Fibroblast of gingiva (primary cell): ENCODE measurements around the gene BORCS5.

Experiments
- DNase-seq: peaks from one replicate; pipeline ENCODE4 v3.0.0-alpha.2; 2011; ENCODE audit warnings: low read depth

Gene BORCS5

GRCh38 chr12:12353276-12353675 lies 3.6 kb upstream of the BORCS5 start:
- no peak for DNase-seq

GRCh38 chr12:12353807-12354206 lies 3.1 kb upstream of the BORCS5 start:
- no peak for DNase-seq

DNA sequence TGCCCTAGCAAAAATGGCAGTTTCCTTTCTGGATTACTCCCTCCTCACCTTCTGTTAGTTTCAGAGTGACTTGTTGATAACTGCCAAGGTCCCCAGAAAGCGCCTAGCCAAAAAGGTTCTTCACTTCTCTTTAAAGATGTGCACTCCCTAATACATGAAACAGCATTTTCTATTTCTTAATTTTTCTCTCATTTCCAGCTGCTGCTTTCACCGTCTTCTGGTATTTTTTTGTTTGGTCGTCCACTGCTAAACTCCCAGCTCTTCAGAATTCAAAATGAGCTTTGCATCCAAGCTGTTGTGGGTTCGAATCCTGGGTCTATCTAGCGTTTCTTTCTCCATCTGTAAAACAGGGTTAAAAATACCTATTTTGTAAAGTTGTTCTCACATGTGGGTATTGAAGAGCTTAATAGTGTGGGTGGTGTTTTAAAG lies 397 bp upstream of the BORCS5 start:
- no peak for DNase-seq

GRCh38 chr12:12357719-12358461 lies 1.0 kb downstream of the BORCS5 start:
- no peak for DNase-seq

DNA sequence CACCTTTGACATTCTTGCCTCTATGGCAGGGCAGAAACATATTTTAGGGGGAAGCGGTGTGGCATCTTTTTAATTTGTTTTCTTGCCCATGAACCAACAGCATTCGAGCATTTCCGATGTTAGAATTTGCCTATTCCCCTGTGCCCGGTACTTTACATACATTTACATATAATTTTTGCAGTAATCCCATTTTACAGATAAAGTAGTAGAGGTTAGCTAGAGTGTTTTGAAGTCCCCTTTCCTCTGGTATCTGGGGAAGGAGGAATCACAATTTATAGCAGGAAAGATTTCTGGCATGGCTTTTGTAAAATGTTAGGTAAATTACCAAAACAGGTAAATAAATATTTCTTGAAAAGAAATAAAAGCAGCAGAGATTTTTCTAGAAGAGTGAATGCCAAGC lies 1.6 kb downstream of the BORCS5 start:
- DNase-seq, result no peak

DNA sequence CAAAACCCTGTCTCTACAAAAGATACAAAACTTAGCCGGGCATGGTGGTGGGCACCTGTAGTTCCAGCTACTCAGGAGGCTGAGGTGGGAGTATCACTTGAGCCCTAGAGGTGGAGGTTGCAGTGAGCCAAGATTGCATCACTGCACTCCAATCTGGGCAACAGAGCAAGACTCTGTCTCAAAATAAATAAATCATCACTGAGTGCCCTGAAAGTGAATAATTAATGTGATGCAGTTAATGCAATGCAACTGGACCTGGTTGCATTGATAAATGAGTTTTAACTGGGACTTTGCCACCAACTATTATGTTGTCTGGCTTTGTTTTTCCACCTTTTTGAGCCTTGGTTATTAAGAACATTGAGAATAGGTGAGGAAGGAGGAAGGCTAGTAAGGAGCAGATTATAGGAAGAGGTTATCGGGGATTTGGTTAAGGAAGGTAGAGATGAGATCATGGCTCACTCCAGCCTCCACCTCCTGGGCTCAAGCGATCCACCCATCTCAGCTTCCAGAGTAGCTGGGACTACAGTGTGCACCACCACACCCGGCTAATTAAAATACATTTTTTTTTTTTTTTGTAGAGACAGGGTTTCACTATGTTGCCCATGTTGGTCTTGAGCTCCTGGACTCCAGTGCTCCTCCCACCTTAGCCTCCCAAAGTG lies 8.0 kb downstream of the BORCS5 start:
- DNase-seq, result no peak

- no peak for DNase-seq
These were observed 8.5 kb downstream of the BORCS5 start for GRCh38 chr12:12365446-12365802.

DNA sequence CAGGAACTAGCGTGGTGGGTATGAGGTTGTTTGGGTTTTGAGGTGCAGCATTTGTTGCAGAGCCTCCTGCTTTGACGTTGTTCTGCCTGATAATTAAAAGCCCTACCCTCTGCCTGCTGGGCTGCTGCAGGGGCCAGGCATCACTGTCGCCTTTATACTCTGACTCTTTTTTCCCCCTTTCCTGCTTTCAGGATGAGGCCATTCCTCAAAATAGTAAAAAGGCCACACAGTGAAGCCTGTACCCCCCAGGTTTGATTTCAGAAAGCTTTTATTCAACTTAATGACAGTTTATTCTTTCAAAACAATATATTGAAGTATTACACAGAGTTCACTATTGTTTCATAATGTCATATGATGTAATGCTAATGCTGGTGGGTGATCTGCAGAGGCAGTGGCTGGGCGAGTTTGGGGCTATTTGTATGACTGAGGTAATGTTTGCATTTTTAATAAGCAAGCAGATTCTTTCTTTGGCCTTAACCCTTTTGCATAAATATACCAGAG lies 9.1 kb downstream of the BORCS5 start:
- DNase-seq, result no peak

DNA sequence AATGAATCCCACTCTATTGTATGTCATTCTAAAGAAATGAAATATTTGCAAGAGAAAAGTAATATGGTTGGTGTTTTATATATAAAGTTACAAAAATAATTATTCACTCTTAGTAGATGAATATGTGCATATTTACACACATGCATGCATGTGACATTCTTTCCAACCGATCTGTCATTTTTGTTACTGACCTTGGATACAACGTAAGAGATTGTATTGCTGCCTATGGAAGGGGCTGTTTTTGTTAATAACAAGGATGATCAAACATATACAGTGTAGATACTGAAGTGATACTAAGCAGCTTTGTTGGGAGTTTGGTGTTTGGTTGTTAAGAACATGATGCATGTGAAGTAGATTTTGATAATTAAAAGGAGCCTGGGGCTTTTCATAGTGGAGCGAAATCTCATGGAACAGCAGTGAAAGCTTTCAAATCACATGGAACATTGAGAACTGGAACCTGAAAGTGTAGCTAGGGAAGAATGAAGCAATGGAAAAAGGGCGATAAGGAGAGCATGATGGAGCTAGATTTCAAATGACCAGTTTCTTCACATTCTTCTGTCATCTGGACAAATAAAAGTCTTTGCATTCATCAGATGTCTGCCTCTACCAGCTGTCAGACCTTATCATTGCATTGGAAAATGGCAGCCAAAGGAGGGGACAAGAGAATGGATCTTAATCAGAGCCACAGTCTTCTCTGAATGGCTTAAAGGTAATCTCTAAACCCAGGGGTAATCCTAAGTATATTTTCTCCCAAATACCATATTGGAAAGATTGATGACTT lies 10.0 kb downstream of the BORCS5 start:
- DNase-seq, result no peak

- DNase-seq, result no peak
These were observed 10.7 kb downstream of the BORCS5 start for GRCh38 chr12:12367482-12367998.

- DNase-seq, result no peak
These were observed 16.3 kb downstream of the BORCS5 start for GRCh38 chr12:12372946-12373722.

DNA sequence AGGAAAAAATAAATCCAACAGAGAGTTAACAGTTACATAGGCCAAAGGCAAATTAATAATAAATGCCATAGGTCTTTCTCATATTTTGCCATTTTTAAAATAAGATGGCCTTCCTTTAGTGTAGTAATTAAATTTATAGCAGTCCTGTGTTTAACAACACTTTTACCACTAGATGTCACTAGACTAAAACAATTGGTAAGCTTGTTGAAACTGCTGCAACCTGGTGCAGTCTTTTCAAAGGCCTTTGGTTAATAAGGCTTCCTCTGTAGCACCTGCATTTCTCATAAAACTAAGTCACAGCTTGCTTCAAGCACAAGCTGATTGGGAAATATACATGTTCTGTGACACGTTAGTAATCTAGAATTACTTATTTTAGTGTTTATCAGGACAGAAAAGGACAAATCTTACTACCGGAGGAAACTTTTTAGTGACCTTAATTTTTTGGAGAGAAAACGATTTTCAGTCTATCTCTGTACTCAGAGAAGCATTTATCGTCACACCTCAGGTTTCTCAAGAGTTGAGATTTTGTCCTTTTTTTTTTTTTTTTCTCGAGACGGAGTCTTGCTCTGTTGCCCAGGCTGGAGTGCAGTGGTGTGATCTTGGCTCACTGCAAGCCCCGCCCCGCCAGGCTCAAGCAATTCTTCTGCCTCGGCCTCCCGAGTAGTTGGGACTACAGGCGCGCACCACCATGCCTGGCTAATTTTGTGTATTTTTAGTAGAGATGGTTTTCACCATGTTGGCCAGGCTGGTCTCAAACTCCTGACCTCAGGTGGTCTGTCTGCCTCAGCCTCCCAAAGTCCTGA lies 20.0 kb downstream of the BORCS5 start:
- peak; percentile 70 for DNase-seq

DNA sequence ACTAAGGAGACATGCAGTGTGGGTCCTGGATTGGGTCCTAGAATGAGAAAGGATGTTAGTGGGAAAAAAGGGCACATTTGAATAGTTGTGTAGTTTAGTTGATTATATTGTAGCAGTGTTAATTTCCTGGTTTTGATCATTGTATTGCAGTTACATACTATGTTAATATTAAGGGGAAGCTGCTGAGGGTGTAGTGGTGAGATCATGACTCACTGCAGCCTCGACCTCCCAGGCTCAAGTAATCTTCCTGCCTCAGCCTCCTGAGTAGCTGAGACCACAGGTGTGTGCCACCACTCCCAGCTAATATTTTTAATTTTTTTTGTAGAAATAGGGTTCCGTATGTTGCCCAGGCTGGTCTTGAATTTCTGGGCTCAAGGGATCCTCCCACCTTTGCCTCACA lies 21.7 kb downstream of the BORCS5 start:
- DNase-seq, result no peak

- DNase-seq, result no peak
These were observed 23.2 kb downstream of the BORCS5 start for GRCh38 chr12:12379831-12380730.

DNA sequence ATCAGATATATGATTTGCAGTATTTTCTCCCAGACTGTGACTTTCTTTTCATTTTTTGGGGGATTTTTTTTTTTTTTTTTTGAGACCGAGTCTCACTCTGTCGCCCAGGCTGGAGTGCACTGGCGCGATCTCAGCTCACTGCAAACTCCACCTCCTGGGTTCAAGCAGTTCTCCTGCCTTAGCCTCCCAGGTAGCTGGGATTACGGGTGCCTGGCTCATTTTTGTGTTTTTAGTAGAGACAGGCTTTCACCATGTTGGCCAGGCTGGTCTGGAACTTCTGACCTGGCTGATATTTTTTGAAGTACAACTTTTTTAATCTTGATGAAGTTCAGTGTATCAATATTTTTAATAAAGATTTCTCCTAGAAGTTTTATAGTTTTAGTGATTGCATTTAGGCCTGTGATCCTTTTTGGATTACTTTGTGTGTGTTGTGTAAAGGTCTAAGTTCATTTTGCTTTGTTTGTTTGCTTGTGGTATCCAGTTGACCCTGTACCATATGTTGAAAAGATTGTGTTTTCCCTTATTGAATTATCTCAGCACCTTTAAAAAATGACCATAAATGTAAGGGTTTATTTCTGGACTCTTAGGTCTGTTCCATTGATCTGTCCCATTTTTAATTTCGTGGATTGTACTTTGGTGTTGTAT lies 24.2 kb downstream of the BORCS5 start:
- no peak for DNase-seq

- DNase-seq, result no peak
These were observed 25.1 kb downstream of the BORCS5 start for GRCh38 chr12:12381982-12382381.

DNA sequence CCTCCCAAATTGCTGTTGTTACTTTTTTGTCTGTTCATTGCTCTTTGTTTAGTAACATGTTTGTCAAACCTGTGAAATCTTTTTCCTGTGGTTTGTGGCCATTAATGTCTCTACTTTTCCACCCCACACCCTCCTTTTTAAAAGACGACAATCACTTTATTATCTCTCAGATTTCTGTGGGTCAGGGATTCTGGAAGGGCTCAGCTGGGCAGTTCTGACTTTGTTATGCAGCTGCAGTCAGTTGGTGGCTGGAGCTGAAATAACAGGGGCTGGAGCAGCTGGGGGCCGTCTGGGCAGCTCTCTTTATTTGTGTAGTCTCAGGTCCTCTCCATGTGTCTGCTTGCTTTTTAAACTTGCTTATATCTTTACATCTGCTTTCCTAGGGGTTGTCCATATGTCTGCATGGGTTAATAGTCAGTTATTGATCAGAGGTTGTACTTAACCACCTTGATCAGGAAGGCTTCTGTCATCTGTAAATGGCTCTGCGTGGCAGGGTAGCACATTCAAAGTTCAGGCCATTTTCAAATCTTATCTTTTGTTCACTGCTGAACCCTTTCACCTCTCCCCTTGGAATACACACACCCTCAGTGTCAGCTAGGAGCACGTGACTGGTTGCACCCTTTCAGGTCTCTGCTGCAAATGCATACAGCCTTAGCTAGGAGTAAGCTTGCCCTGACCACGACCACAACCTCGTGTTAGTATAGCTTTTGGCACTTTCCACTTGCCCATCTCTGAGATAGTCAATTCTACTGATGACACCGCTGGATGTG lies 27.9 kb downstream of the BORCS5 start:
- no peak for DNase-seq

GRCh38 chr12:12387501-12387900 lies 30.6 kb downstream of the BORCS5 start:
- peak; percentile 10 for DNase-seq

DNA sequence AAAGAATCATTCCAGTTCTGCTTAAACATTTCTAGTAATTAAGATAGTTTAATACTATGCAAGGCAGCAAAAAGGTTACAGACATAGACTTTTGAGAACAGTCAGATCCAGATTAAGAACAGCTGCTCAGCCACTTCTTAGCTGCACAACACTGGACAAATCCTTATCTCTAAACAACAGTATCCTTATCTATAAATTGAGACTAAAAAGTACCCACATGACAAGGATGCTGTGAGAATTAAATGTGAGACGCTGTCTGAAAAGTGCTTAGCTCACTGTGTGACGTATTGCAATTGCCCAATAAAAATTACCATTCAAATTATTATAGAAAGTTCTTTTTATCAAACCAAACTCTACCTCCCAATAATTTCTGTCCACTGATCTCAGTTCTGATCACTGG lies 35.5 kb downstream of the BORCS5 start:
- DNase-seq, result no peak
